ENCODE results near the gene FGF14.

The FGF14 gene

GRCh38 chr13:102361113-102361512, 40.7 kb downstream of the FGF14 start:
- DNase-seq = no peak

GRCh38 chr13:102359264-102359663, 42.6 kb downstream of the FGF14 start:
- DNase-seq = no peak

GRCh38 chr13:102355251-102355650, 46.6 kb downstream of the FGF14 start:
- DNase-seq = no peak

- DNase-seq = no peak
Observed at GRCh38 chr13:102354011-102354410, 47.8 kb downstream of the FGF14 start.

- DNase-seq = no peak
Observed at GRCh38 chr13:102351521-102351920, 50.3 kb downstream of the FGF14 start.

- no peak for DNase-seq
Observed at GRCh38 chr13:102347490-102347889, 54.4 kb downstream of the FGF14 start.

- no peak for DNase-seq
Observed at GRCh38 chr13:102346769-102347168, 55.1 kb downstream of the FGF14 start.

GRCh38 chr13:102344410-102344809, 57.4 kb downstream of the FGF14 start:
- no peak for DNase-seq

GRCh38 chr13:102333320-102334198, 68.3 kb downstream of the FGF14 start:
- DNase-seq = peak; percentile 60

- no peak for DNase-seq
Observed at GRCh38 chr13:102328909-102329308, 72.9 kb downstream of the FGF14 start.

GRCh38 chr13:102327119-102327617, 74.7 kb downstream of the FGF14 start:
- no peak for DNase-seq

- no peak for DNase-seq
Observed at GRCh38 chr13:102326381-102327118, 75.3 kb downstream of the FGF14 start.

- DNase-seq = no peak
Observed at GRCh38 chr13:102325321-102325720, 76.5 kb downstream of the FGF14 start.

GRCh38 chr13:102323505-102323904, 78.3 kb downstream of the FGF14 start:
- no peak for DNase-seq

GRCh38 chr13:102323012-102323411, 78.8 kb downstream of the FGF14 start:
- DNase-seq = no peak

GRCh38 chr13:102322211-102322610, 79.6 kb downstream of the FGF14 start:
- DNase-seq = no peak

- DNase-seq = no peak
Observed at GRCh38 chr13:102318233-102318632, 83.6 kb downstream of the FGF14 start.

- DNase-seq = no peak
Observed at GRCh38 chr13:102317593-102317992, 84.3 kb downstream of the FGF14 start.

- no peak for DNase-seq
Observed at GRCh38 chr13:102316732-102317131, 85.1 kb downstream of the FGF14 start.

- DNase-seq = no peak
Observed at GRCh38 chr13:102312841-102313240, 89.0 kb downstream of the FGF14 start.

GRCh38 chr13:102311901-102312300, 89.9 kb downstream of the FGF14 start:
- no peak for DNase-seq

GRCh38 chr13:102311419-102311796, 90.4 kb downstream of the FGF14 start:
- DNase-seq = no peak

GRCh38 chr13:102310691-102311418, 91.0 kb downstream of the FGF14 start:
- no peak for DNase-seq

Measured in DMS79 treated with DMSO at 0.1 percent for 48 hours (cell line).